Body of pancreas (tissue), 4 donors: ENCODE results near the gene SWSAP1.

Experiments
- POLR2A ChIP-seq, 3 donors: fragments of 450-650 bp; IDR thresholded peaks; one replicate each; pipeline ENCODE4 v1.6.1; 2016; ENCODE audit warnings: antibody characterized with exemption in 3 of 3, mild to moderate bottlenecking in 2 of 3
- TF ChIP-seq, protein P1 (sequence below), 7 experiments: fragments of 450-650 bp in 4 of 7; fragments of 200-600 bp in 3 of 7; sonication (generic) in 3 of 7; IDR thresholded peaks; one replicate each; pipeline ENCODE4 v1.5.1; 2016 to 2019; ENCODE audit warnings: antibody characterized with exemption in 7 of 7

DNA sequence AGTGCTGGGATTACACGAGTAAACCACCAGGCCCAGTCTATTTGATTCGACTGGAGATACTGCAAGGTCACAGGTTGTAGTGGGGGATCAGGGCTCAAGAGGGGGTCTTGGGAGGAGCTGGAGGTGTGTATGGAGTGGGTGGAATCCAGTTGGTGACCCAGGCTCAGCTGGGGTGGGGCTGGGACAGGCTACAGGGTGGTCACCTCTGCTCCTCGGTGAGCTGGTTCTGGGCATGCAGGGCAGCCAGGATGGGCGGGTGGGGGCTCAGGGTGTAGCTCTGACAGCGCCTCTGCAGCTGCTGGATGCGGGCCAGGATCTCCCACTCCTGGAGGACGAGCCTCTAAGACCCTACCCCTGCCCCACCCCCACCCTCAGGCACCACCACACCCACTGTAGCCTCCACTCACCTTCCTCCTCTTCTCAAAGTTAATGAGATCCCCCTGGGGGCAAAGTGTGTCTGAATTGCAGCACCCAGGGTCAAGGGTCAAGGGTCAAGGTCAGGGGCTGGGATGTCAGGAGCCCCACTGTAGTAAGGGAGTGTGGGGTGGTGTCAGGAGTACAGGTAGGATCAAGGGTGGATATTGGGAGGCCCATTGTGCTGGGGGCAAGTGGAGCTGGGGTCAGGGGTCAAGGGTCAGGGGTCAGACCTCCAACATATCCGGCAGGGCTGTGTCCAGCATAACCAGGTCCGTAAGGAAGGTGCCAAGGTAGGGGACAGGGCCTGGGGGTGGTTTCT is 27.5 kb downstream of the SWSAP1 start:
- TF ChIP-seq, protein P1, sequence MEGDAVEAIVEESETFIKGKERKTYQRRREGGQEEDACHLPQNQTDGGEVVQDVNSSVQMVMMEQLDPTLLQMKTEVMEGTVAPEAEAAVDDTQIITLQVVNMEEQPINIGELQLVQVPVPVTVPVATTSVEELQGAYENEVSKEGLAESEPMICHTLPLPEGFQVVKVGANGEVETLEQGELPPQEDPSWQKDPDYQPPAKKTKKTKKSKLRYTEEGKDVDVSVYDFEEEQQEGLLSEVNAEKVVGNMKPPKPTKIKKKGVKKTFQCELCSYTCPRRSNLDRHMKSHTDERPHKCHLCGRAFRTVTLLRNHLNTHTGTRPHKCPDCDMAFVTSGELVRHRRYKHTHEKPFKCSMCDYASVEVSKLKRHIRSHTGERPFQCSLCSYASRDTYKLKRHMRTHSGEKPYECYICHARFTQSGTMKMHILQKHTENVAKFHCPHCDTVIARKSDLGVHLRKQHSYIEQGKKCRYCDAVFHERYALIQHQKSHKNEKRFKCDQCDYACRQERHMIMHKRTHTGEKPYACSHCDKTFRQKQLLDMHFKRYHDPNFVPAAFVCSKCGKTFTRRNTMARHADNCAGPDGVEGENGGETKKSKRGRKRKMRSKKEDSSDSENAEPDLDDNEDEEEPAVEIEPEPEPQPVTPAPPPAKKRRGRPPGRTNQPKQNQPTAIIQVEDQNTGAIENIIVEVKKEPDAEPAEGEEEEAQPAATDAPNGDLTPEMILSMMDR (IDR thresholded peaks at IDR 0.05) = no peak
- no peak for TF ChIP-seq POLR2A (IDR thresholded peaks at IDR 0.05)
